H1 (cell line): ENCODE data around the gene TPM1. TPM values are rescaled to one million over a fixed set of nuclear protein-coding genes. Genes with fewer than 3 reads are reported as not detected.

Experiments
- CTCF ChIA-PET: fragments of 300-600 bp; sonication (Branson Sonifier 250); formaldehyde crosslinking; loops from one replicate; lab custom pipeline; 2021; ENCODE audit not compliant: partially characterized antibody; lab: Charles Lee
- POLR2A ChIA-PET: fragments of 300-600 bp; sonication (Branson Sonifier 250); formaldehyde crosslinking; loops from one replicate; lab custom pipeline; 2021; ENCODE audit warnings: inconsistent platforms; ENCODE audit not compliant: partially characterized antibody; lab: Charles Lee
- DNase-seq, 2 experiments: peaks; one replicate each; pipeline versions ENCODE4 v3.0.0 to v3.0.0-alpha.2; 2010 to 2022; ENCODE audit warnings: low spot score in 2 of 2, low read depth in 1 of 2, mixed read lengths in 1 of 2
- FAIRE-seq: peaks from 2 replicates; lab custom pipeline; 2011; peaks lifted over from hg19 to GRCh38; lab: Jason Lieb, UNC
- H2AFZ ChIP-seq: 2 replicates; pipeline ENCODE4 v1.8.1; 2012; ENCODE audit warnings: low read length, inconsistent platforms
- H2AK5ac ChIP-seq: 2 replicates; pipeline ENCODE4 v1.6.1; 2013; ENCODE audit warnings: low read depth, low read length
- H2BK120ac ChIP-seq: replicated peaks from 2 replicates; pipeline ENCODE3; 2013; ENCODE audit warnings: low read depth, low read length, inconsistent platforms
- H2BK12ac ChIP-seq: 2 replicates; pipeline ENCODE4 v1.6.1; 2013; ENCODE audit warnings: low read depth, low read length
- H2BK15ac ChIP-seq: 2 replicates; pipeline ENCODE4 v1.6.1; 2013; ENCODE audit warnings: low read length
- H2BK20ac ChIP-seq: 2 replicates; pipeline ENCODE4 v1.6.1; 2013; ENCODE audit warnings: low read length
- H2BK5ac ChIP-seq: 2 replicates; pipeline ENCODE4 v1.6.1; 2013; ENCODE audit warnings: low read depth, low read length
- H3K14ac ChIP-seq: 2 replicates; pipeline ENCODE4 v1.6.1; 2013; ENCODE audit warnings: inconsistent platforms; ENCODE audit not compliant: insufficient read length
- H3K18ac ChIP-seq: 2 replicates; pipeline ENCODE4 v1.6.1; 2013; ENCODE audit warnings: low read length; ENCODE audit errors: extremely low read depth
- H3K23ac ChIP-seq: 2 replicates; pipeline ENCODE4 v1.6.1; 2013; ENCODE audit warnings: inconsistent platforms; ENCODE audit not compliant: insufficient read length
- H3K23me2 ChIP-seq: 2 replicates; pipeline ENCODE4 v1.6.1; 2013; ENCODE audit warnings: low read depth, low read length
- H3K27ac ChIP-seq: 2 replicates; pipeline ENCODE4 v1.6.1; 2011; ENCODE audit warnings: low read depth, low read length, inconsistent platforms
- H3K27me3 ChIP-seq, 4 experiments: replicated peaks in 1 of 4; 1 replicate in 1 of 4; 2 replicates in 3 of 4; pipeline versions ENCODE4 v1.6.1 to v1.8.1; 2011 to 2013; ENCODE audit warnings: low read length in 3 of 4, mild to moderate bottlenecking in 3 of 4, inconsistent platforms in 2 of 4, mixed read lengths in 2 of 4, moderate library complexity in 1 of 4; ENCODE audit not compliant: control insufficient read depth in 3 of 4, insufficient read depth in 3 of 4; ENCODE audit errors: extremely low read depth in 1 of 4
- H3K36me3 ChIP-seq, 4 experiments: 2 replicates each; pipeline versions ENCODE4 v1.6.1 to v1.8.1; 2011 to 2013; ENCODE audit warnings: mild to moderate bottlenecking in 4 of 4, low read length in 3 of 4, moderate library complexity in 2 of 4, control low read depth in 1 of 4, inconsistent platforms in 1 of 4; ENCODE audit not compliant: insufficient read depth in 4 of 4, control insufficient read depth in 2 of 4
- H3K4ac ChIP-seq: replicated peaks from 2 replicates; pipeline ENCODE3; 2013; ENCODE audit warnings: low read length, low read depth, mixed read lengths, inconsistent platforms; ENCODE audit not compliant: insufficient read length
- H3K4me1 ChIP-seq, 4 experiments: replicated peaks in 1 of 4; 1 replicate in 1 of 4; 2 replicates in 3 of 4; pipeline versions ENCODE4 v1.6.1 to v1.8.1; 2011 to 2013; ENCODE audit warnings: low read length in 3 of 4, inconsistent platforms in 2 of 4, mixed read lengths in 1 of 4; ENCODE audit not compliant: insufficient read depth in 4 of 4, control insufficient read depth in 3 of 4
- H3K4me2 ChIP-seq, 2 experiments: 2 replicates each; pipeline versions ENCODE4 v1.6.1 to v1.8.1; 2011 to 2013; ENCODE audit warnings: low read depth in 2 of 2, low read length in 2 of 2, control low read depth in 1 of 2, inconsistent platforms in 1 of 2, mild to moderate bottlenecking in 1 of 2; ENCODE audit not compliant: insufficient read depth in 1 of 2
- H3K4me3 ChIP-seq, 4 experiments: fragments of 200-600, 300-600 bp in 1 of 4; sonication (generic), shearing (Covaris generic), sonication (Bioruptor Twin) in 1 of 4; 2 replicates each; pipeline versions ENCODE4 v1.5.1 to v1.8.1; 2011 to 2016; ENCODE audit warnings: low read length in 4 of 4, low read depth in 3 of 4, control low read depth in 2 of 4, inconsistent platforms in 2 of 4, mild to moderate bottlenecking in 2 of 4, mixed read lengths in 1 of 4, moderate library complexity in 1 of 4; ENCODE audit not compliant: insufficient read depth in 2 of 4; ENCODE audit errors: extremely low read depth in 1 of 4
- H3K56ac ChIP-seq: replicated peaks from 2 replicates; pipeline ENCODE3; 2013; ENCODE audit warnings: low read depth, mild to moderate bottlenecking, mixed read lengths, low read length, inconsistent platforms; ENCODE audit not compliant: insufficient read length
- H3K79me1 ChIP-seq: 2 replicates; pipeline ENCODE4 v1.6.1; 2013; ENCODE audit warnings: low read depth, low read length, control low read depth
- H3K79me2 ChIP-seq, 2 experiments: 2 replicates each; pipeline versions ENCODE4 v1.6.1 to v1.8.1; 2012 to 2013; ENCODE audit warnings: low read length in 2 of 2, mild to moderate bottlenecking in 2 of 2, inconsistent platforms in 1 of 2; ENCODE audit not compliant: insufficient read depth in 2 of 2, control insufficient read depth in 1 of 2
- H3K9ac ChIP-seq, 4 experiments: replicated peaks in 1 of 4; 1 replicate in 1 of 4; 2 replicates in 3 of 4; pipeline versions ENCODE4 v1.6.1 to v1.8.1; 2011 to 2013; ENCODE audit warnings: low read depth in 3 of 4, low read length in 3 of 4, control low read depth in 2 of 4, mild to moderate bottlenecking in 2 of 4, moderate library complexity in 2 of 4, inconsistent platforms in 1 of 4; ENCODE audit errors: extremely low read depth in 1 of 4
- H3K9me3 ChIP-seq, 2 experiments: 2 replicates each; pipeline versions ENCODE4 v1.6.1 to v1.8.1; 2012 to 2013; ENCODE audit warnings: mild to moderate bottlenecking in 2 of 2, moderate library complexity in 2 of 2, control low read depth in 1 of 2, inconsistent platforms in 1 of 2, low read depth in 1 of 2, low read length in 1 of 2, mixed read lengths in 1 of 2; ENCODE audit not compliant: insufficient read depth in 2 of 2
- H4K20me1 ChIP-seq, 2 experiments: replicated peaks in 1 of 2; 2 replicates each; pipeline versions ENCODE3 to v1.8.1; 2011 to 2013; ENCODE audit warnings: inconsistent platforms in 2 of 2, low read length in 2 of 2, mild to moderate bottlenecking in 1 of 2; ENCODE audit not compliant: insufficient read depth in 2 of 2, control insufficient read depth in 1 of 2
- H4K5ac ChIP-seq: 2 replicates; pipeline ENCODE4 v1.6.1; 2013; ENCODE audit warnings: low read length, low read depth, mixed read lengths, inconsistent platforms; ENCODE audit not compliant: insufficient read length
- H4K8ac ChIP-seq: 2 replicates; pipeline ENCODE4 v1.8.0; 2013; ENCODE audit warnings: mild to moderate bottlenecking, moderate library complexity, low read length, inconsistent platforms; ENCODE audit not compliant: insufficient read depth; ENCODE audit errors: extremely low read depth
- H4K91ac ChIP-seq: replicated peaks from 2 replicates; pipeline ENCODE3; 2013; ENCODE audit warnings: low read length, mixed read lengths, inconsistent platforms; ENCODE audit not compliant: insufficient read length
- CBX8 ChIP-seq: fragments of 300-800, 300-1000 bp; sonication (generic); IDR thresholded peaks from 2 replicates; pipeline ENCODE4 v1.7.1; 2016; ENCODE audit warnings: low read depth, low read length, borderline replicate concordance
- CHD2 ChIP-seq: IDR thresholded peaks from 2 replicates; pipeline ENCODE4 v1.6.1; 2012; ENCODE audit warnings: low read length, improper control_type of control experiment
- FOSL1 ChIP-seq: IDR thresholded peaks from 2 replicates; pipeline ENCODE4 v1.6.1; 2011; ENCODE audit warnings: mild to moderate bottlenecking, low read depth, low read length, moderate library complexity; ENCODE audit not compliant: insufficient read depth
- HDAC2 ChIP-seq, 2 experiments: fragments of 300-600 bp in 1 of 2; sonication (generic) in 1 of 2; IDR thresholded peaks; 2 replicates each; pipeline ENCODE4 v1.6.1; 2011 to 2012; ENCODE audit warnings: low read depth in 2 of 2, low read length in 2 of 2, mild to moderate bottlenecking in 2 of 2, moderate library complexity in 2 of 2, borderline replicate concordance in 1 of 2, inconsistent platforms in 1 of 2
- NANOG ChIP-seq: IDR thresholded peaks from 2 replicates; pipeline ENCODE4 v1.6.1; 2011; ENCODE audit warnings: low read length, low read depth, mild to moderate bottlenecking, inconsistent platforms; ENCODE audit not compliant: insufficient read depth, poor library complexity, severe bottlenecking
- PHF8 ChIP-seq: fragments of 200-600 bp; sonication (generic); conservative IDR thresholded peaks from 2 replicates; pipeline ENCODE4 v1.7.1; 2012; ENCODE audit warnings: low read depth, mild to moderate bottlenecking, inconsistent platforms, low read length, moderate library complexity
- POLR2AphosphoS5 ChIP-seq: IDR thresholded peaks from 2 replicates; pipeline ENCODE4 v1.6.1; 2011; ENCODE audit warnings: low read depth, low read length
- SIN3A ChIP-seq, 2 experiments: IDR thresholded peaks in 1 of 2; conservative IDR thresholded peaks in 1 of 2; 2 replicates each; pipeline ENCODE4 v1.6.1; 2011 to 2012; ENCODE audit warnings: low read length in 2 of 2, improper control_type of control experiment in 1 of 2, low read depth in 1 of 2, mild to moderate bottlenecking in 1 of 2
- SIX5 ChIP-seq: IDR thresholded peaks from 2 replicates; pipeline ENCODE4 v1.6.1; 2011; ENCODE audit warnings: mild to moderate bottlenecking, low read depth, low read length
- SP1 ChIP-seq: IDR thresholded peaks from 2 replicates; pipeline ENCODE4 v1.6.1; 2011; ENCODE audit warnings: low read depth, low read length
- TAF7 ChIP-seq: optimal IDR thresholded peaks from 2 replicates; pipeline ENCODE3; 2011; ENCODE audit warnings: low read depth, mild to moderate bottlenecking, inconsistent platforms, low read length, moderate library complexity, borderline replicate concordance
- TBP ChIP-seq: IDR thresholded peaks from 2 replicates; pipeline ENCODE4 v1.6.1; 2011; ENCODE audit warnings: low read depth, low read length, improper control_type of control experiment
- WGBS, 2 experiments: shearing (Covaris generic) in 1 of 2; methylation state at CpG; one replicate each; pipeline versions ENCODE4 v1.1.6 to v1.1.7; 2013 to 2015; ENCODE audit warnings: low lambda C conversion rate in 2 of 2, mixed read lengths in 2 of 2, inconsistent platforms in 1 of 2, low coverage in 1 of 2, missing lambda C conversion rate in 1 of 2; ENCODE audit not compliant: insufficient replicate concordance in 2 of 2, insufficient coverage in 1 of 2, insufficient read length in 1 of 2; ENCODE audit errors: extremely low coverage in 1 of 2, missing lambda C conversion rate in 1 of 2; 5-methylcytosine and 5-hydroxymethylcytosine counted together
- polyA plus RNA-seq, 7 experiments: library from polyadenylated mRNA; depleted of rRNA in 3 of 7; stranded (reverse) in 5 of 7; unstranded in 2 of 7; fragments of >200 nt in 5 of 7; fragments of 200-250 nt in 2 of 7; gene quantifications; 1 replicate in 5 of 7; 2 replicates in 1 of 7; 4 replicates in 1 of 7; pipeline versions ENCODE4 v1.2.1 to v1.2.3, GENCODE V29; 2011 to 2013; ENCODE audit warnings: missing spikeins in 2 of 7, mixed read lengths in 2 of 7
- total RNA-seq: library from RNA; stranded (reverse); fragmentation: NEBNext Ultra II Directional; extraction: Animal tissue kit (Norgen Biotek cat#: 25700); gene quantifications from 2 replicates; pipeline ENCODE4 v1.2.1, GENCODE V29; 2021

Gene TPM1
- total and polyA plus RNA-seq, 2 of the 8 experiments (the other 6 are each of a cell fraction or from before 2014, with no cell fraction given) = 258 to 579 TPM

DNA sequence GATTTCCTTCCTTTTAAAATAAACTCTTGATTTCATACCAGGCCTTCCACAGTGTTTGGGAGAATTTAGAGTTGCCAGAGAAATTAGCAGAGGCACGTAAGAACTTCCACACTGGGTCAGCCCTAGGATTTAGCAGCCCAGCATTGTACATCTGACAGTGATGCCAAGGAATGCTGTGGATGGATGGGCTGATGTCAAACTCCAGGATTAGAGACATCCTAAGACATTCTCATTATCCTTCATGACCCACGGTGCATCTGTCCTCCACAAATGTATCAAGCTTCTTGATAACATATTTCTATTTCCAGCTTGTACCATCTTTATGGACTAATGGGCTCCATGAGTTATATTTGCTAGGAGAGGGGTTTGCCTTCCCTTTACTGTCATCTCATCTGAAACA, 8.0 kb upstream of the TPM1 start:
- H2BK5ac ChIP-seq = no peak overlapping the region
- H3K4me2 ChIP-seq = no peak overlapping the region
- no peak overlapping the region for H2BK12ac ChIP-seq
- H4K8ac ChIP-seq = no peak overlapping the region
- H3K27me3 ChIP-seq = no peaks in the 10 kb centered on the region; a peak in 1 of 7 replicates
- no peaks in the 10 kb centered on the region for H3K23me2 ChIP-seq
- CTCF ChIA-PET = interaction anchor here (0.5 to 4.9 kb wide), 4 partner anchors 8 to 224 kb away, joined by 3 to 20 read pairs (median 4); no protein-coding TSS in a partner anchor
- H2BK15ac ChIP-seq = no peak overlapping the region
- no peaks in the 10 kb centered on the region for H3K79me1 ChIP-seq
- no peak overlapping the region for H2BK20ac ChIP-seq
- H3K4me3 ChIP-seq = no peak overlapping the region
- no peaks in the 10 kb centered on the region for H4K20me1 ChIP-seq
- FAIRE-seq = no peak
- no peak overlapping the region for H3K27ac ChIP-seq
- peaks cover 0 to 7% (median 2%) of the 10 kb centered on the region in 4 experiments; a peak in 3 of 7 replicates for H3K4me1 ChIP-seq
- DNase-seq = no peak
- H2AK5ac ChIP-seq = no peak overlapping the region
- no peak overlapping the region for H2BK120ac ChIP-seq
- no peak overlapping the region for H3K9ac ChIP-seq
- H3K9me3 ChIP-seq = no peaks in the 10 kb centered on the region
- 84% methylated on average over 2 of the region's 2 CpGs; no CpG with 5 or more reads in 1 of the 2 experiments for WGBS, 2 experiments
- H3K14ac ChIP-seq = no peak overlapping the region
- H4K5ac ChIP-seq = no peak overlapping the region
- no peak overlapping the region for H3K23ac ChIP-seq
- no peaks in the 10 kb centered on the region for H3K36me3 ChIP-seq
- H3K79me2 ChIP-seq = no peaks in the 10 kb centered on the region
- POLR2A ChIA-PET = interaction anchor here (0.7 to 9.1 kb wide), 3 partner anchors 10 to 19 kb away, joined by 3 to 104 read pairs (median 3); partner anchors contain the start of gene TPM1
- H3K18ac ChIP-seq = no peak overlapping the region
- no peak overlapping the region for H3K4ac ChIP-seq
- no peak overlapping the region for H4K91ac ChIP-seq
- no peak overlapping the region for H3K56ac ChIP-seq
- no peak overlapping the region for H2AFZ ChIP-seq
- TF ChIP-seq PHF8 (no peak), HDAC2 (IDR thresholded peaks at IDR 0.05; ENCODE audit: borderline replicate concordance in 1 of 2, low read depth in 2 of 2, low read length in 2 of 2) (no peak), SP1 (no peak), TBP (no peak), SIN3A (conservative IDR thresholded peaks at IDR 0.05 in 1 of 2, IDR thresholded peaks at IDR 0.05 in 1 of 2; ENCODE audit: low read depth in 1 of 2, low read length in 2 of 2) (no peak), SIX5 (no peak), CHD2 (no peak), TAF7 (no peak), FOSL1 (no peak), POLR2AphosphoS5 (no peak), NANOG (no peak), CBX8 (no peak)
